ENCODE results near the gene TRA2B. TPM values are rescaled to one million over a fixed set of nuclear protein-coding genes. Genes with fewer than 3 reads are reported as not detected.

The TRA2B gene
- polyA plus RNA-seq, 1 donor from 2014 or later = 637 TPM

GRCh38 chr3:185878920-185879319 is 58.9 kb downstream of the TRA2B start:
- H4K20me1 ChIP-seq (ENCODE audit: insufficient read depth) = no peaks in the 10 kb centered on the region
- no peak overlapping the region for H3K27ac ChIP-seq (ENCODE audit: low read length)
- no peaks in the 10 kb centered on the region for H3K79me2 ChIP-seq (replicated peaks; ENCODE audit: insufficient read depth, low read length)
- no peak overlapping the region for H3K4me3 ChIP-seq (ENCODE audit: low read length)
- H3K36me3 ChIP-seq (ENCODE audit: insufficient read depth, low read length) = no peaks in the 10 kb centered on the region
- no peaks in the 10 kb centered on the region for H3K9me3 ChIP-seq (ENCODE audit: low read length)
- no peak overlapping the region for H2AFZ ChIP-seq (ENCODE audit: low read depth, low read length)
- no peak overlapping the region for H3K4me2 ChIP-seq (ENCODE audit: low read length)
- H3F3A ChIP-seq (ENCODE audit: insufficient read depth, low read length, poor library complexity, severe bottlenecking) = no peaks in the 10 kb centered on the region
- no peak for TF ChIP-seq CTCF (IDR thresholded peaks at IDR 0.05; ENCODE audit: poor library complexity, severe bottlenecking)
- TF ChIP-seq MXI1 (conservative IDR thresholded peaks at IDR 0.05; ENCODE audit: poor library complexity, severe bottlenecking) = no peak
- no peak for TF ChIP-seq EZH2 (IDR thresholded peaks at IDR 0.05; ENCODE audit: borderline replicate concordance, insufficient read depth, low read length, poor library complexity, severe bottlenecking)
- TF ChIP-seq REST (IDR thresholded peaks at IDR 0.05; ENCODE audit: borderline replicate concordance) = no peak
- no peak for TF ChIP-seq EP300 (conservative IDR thresholded peaks at IDR 0.05; ENCODE audit: poor library complexity, severe bottlenecking)
- TF ChIP-seq RAD21 (conservative IDR thresholded peaks at IDR 0.05) = no peak
- no peak for TF ChIP-seq TAF1 (IDR thresholded peaks at IDR 0.05; ENCODE audit: low read depth)
- TF ChIP-seq SMC3 (conservative IDR thresholded peaks at IDR 0.05; ENCODE audit: poor library complexity) = no peak
- no peak for TF ChIP-seq POLR2AphosphoS5 (IDR thresholded peaks at IDR 0.05)
- no peaks in the 10 kb centered on the region for H3K27me3 ChIP-seq (ENCODE audit: insufficient read depth, low read depth, low read length)
- no peak overlapping the region for H3K9ac ChIP-seq (ENCODE audit: low read length)
- H3K9me2 ChIP-seq (ENCODE audit: insufficient read depth, low read length) = no peaks in the 10 kb centered on the region

- H3F3A ChIP-seq (ENCODE audit: insufficient read depth, low read length, poor library complexity, severe bottlenecking) = no peaks in the 10 kb centered on the region
- no peak overlapping the region for H3K4me2 ChIP-seq (ENCODE audit: low read length)
- no peaks in the 10 kb centered on the region for H3K36me3 ChIP-seq (ENCODE audit: insufficient read depth, low read length)
- no peak for TF ChIP-seq REST (IDR thresholded peaks at IDR 0.05; ENCODE audit: borderline replicate concordance)
- H3K4me3 ChIP-seq (ENCODE audit: low read length) = no peak overlapping the region
- no peaks in the 10 kb centered on the region for H3K9me2 ChIP-seq (ENCODE audit: insufficient read depth, low read length)
- H3K79me2 ChIP-seq (replicated peaks; ENCODE audit: insufficient read depth, low read length) = no peaks in the 10 kb centered on the region
- H3K27me3 ChIP-seq (ENCODE audit: insufficient read depth, low read depth, low read length) = no peaks in the 10 kb centered on the region
- no peak overlapping the region for H2AFZ ChIP-seq (ENCODE audit: low read depth, low read length)
- H3K9ac ChIP-seq (ENCODE audit: low read length) = no peak overlapping the region
- no peak overlapping the region for H3K27ac ChIP-seq (ENCODE audit: low read length)
- H3K9me3 ChIP-seq (ENCODE audit: low read length) = no peaks in the 10 kb centered on the region
- no peaks in the 10 kb centered on the region for H4K20me1 ChIP-seq (ENCODE audit: insufficient read depth)
Observed at GRCh38 chr3:185874119-185874518, 63.7 kb downstream of the TRA2B start.
